HG02884 (cell line): Measurements from ENCODE around the gene ABCC4.
"Not testable (repeated sequence)": the region's sequence is repeated elsewhere in the genome, so short reads cannot be mapped to it uniquely, and the experiment has no call there.

Experiments used
- ATAC-seq: cut with Tn5 transposase; IDR thresholded peaks from one replicate; pipeline ENCODE4 v1.9.1; 2021; ENCODE audit warnings: mild to moderate bottlenecking, moderate library complexity; ENCODE audit not compliant: unreplicated experiment

The ABCC4 gene

DNA sequence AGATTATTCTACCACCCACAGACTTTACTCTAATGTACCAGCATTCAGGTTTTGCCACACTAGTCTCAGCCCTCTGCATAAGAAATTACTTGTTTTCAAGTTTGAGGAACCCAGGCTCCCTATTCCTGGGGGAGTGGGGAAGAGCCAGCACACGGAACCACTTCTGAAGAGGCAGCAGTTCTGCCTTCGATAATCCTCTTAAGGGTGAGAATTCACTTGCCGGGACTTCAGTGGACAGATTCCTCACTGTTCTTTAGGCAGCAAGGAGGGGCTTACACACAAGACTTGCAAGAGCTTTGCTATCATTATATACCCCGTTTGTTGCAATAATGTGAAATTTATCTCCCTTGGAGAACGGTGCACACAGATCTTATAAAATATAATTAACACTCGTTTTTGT lies 133.1 kb downstream of the ABCC4 start:
- ATAC-seq: no peak

DNA sequence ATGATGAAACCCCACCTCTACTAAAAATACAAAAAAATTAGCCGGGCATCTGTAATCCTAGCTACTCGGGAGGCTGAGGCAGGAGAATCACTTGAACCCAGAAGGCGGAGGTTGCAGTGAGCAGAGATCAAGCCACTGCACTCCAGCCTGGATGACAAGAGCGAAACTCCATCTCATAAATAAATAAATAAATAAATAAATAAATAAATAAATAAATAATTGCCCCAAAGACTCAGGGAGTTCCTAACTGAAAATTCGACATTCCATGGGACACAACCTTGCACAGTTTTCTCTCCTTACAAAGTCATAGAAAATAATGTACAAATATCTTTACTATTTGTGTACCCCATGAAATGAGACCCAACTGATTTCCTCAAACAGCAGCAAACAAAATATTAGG lies 134.2 kb downstream of the ABCC4 start:
- ATAC-seq: not testable (repeated sequence)

DNA sequence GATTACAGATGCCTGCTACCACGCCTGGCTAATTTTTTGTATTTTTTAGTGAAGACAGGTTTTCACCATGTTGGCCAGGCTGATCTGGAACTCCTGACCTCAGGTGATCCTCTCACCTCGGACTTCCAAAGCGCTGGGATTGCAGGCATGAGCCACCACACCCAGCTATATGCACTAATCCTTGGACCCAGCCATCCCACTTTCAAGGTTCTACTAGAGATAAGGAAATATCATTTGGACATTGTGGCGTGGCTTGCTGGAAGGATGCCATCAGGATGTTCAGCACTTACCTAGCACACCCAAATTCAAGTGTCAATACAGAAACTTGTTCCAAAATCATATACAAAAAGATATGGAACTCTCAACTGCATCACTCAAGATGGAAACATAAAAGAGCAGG lies 136.4 kb downstream of the ABCC4 start:
- no peak for ATAC-seq

DNA sequence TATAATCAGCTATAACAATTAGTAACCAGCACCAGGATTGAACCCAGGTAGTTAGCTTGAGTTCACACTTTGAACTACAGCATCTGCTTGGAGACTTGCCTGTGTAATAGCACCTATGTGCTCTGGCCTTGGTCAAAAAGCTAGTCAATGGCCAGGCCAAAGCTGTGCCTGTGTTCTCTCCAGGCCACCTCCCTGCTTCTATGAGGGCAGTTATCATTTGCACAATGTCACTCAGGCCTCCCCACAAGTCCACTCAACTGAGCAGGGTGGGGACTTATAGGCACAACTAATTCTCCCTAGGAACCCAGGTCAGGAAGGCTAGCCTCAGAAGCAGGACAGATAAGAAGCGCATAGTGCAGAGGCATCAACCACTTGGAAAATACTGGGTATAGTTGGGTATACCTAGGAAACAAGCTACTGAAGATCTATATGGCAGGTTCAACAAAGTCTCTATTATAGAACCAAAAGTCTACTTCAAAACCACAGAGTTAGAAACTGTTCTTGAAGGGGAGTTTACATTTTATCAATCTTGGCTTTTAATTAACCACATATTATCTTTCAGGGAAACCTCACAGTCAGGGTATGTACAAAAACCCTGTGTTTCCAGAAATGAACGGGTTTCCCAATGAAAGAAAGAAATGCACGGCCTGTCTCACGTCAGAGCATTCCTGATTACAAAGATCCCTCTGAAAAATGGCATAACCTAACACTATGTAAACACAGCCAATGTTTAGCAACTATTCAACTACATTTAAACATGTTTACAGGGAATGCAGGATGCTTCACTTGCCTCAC lies 140.9 kb downstream of the ABCC4 start:
- no peak for ATAC-seq

DNA sequence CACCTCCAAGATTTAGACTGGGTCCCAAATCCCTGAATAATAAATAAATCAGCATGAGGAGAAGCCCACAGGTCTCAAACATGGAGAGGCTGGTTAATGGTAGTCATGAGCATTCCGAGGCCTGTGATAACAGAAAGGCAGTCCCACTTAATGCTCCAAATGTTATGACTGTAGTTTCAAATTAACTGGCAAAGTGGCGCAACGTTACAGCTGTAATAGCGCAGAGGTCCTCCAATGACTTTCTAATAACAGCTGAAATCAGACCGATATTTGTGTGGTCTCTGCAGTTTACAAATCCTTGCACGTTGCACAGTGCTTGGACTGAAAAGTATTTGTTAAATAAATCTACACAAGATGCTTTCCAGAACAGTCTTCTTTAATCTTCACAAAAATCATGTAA lies 141.8 kb downstream of the ABCC4 start:
- ATAC-seq: no peak

DNA sequence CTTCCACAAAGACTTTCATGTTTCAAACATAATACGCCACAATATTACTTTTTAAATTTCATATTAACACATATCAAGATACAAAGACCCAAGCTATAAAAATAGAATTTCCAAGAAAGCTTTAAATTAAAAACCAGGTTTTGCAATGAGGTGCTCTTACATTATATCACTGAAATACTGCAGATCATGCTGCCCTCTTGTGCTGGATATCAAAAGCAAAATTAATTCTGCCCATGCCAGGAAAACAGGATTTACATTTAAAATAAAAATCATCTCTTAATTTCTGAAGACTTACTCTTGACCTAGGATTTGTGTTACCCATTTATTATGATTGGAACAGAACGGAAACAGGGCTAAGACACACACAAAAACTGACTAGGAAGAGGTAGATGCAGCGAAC lies 145.0 kb downstream of the ABCC4 start:
- ATAC-seq: no peak

DNA sequence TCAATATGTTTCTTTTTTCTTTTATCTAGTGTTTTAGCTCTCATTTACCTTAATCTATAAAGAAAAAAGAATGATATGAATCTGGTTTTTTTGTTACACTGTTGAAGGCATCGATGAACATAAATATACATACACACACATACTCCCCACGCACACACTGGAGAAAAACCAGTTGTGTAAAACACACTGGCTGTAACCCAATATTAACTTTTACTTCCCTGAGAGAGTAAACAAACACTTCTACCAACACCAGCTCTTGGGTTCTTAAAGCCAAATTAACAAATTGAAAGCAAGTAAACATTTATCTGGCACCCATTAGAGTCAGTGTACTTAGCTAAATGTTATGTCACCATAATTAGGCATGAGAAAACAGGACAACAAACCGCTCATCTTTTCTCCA lies 145.7 kb downstream of the ABCC4 start:
- ATAC-seq: no peak

DNA sequence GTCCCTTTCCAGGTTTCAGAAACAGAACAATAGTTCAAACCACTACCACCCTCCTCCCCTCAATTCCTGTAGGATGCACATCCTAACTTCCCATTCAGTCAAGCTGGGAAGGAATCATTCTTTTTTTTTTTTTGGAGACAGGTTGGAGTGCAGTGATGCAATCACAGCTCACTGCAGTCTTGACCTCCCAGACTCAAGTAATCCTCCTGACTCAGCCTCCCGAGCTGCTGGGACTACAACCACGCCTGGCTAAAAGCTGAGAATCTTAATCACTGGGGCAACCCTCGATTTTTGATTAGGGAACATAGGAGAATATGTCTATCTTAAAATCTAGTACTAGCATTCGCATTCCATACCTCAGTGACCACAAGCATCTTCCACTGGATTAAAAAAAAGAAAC lies 146.2 kb downstream of the ABCC4 start:
- ATAC-seq: no peak

DNA sequence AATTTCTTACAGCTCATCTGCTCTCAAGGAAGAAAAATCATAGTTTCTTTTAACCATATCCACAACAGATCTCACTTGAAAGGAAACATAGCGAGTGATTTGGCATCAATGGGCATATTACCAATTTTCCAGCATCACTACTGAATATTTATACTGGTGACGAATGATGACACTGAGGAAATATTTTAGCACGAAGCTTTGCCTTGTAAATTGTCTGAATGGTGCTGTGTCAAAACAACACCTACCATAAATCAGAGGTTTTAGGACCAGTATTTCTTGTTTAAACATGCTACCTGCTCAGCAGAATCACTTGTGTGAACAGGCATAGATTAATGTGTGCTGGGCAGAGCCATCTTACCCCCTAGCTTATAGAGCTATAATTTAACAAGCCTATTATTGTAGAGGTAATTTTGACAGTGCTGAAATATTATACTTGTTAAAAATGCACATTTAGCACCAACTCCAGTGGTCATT lies 146.8 kb downstream of the ABCC4 start:
- ATAC-seq: no peak

DNA sequence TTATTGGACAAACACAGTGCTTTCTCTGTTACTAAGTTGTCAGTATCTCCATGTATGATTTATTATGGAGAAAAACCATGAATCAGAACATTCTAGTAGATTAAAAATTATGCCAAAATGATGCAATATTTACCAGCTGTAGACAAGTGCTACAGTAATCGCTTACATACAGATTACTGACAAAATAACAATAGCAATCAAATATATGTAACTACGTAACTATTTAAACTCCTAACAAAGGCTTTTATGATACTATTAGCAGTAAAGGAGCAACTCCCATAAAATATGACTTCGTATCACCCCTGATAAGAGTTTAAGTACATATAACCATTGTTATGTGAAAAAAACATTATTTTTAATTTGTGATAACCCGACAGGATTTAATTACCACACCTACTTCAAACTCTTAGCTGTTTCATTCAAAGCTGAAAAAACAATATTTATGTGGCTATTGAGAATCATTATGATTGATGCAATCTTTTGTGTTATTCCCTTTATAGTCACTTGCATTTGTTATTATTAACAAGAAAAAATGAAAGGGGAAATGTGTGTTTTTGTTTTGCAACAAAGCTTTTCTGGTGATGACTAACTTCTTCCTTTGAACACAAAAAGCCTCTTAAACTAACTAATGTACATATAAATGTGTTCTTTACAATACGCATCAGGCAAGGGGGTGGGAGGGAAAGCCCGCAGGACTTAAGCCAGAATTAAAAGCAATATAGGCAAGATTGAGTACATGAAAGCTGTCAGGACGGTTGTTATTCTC lies 147.4 kb downstream of the ABCC4 start:
- ATAC-seq: no peak

DNA sequence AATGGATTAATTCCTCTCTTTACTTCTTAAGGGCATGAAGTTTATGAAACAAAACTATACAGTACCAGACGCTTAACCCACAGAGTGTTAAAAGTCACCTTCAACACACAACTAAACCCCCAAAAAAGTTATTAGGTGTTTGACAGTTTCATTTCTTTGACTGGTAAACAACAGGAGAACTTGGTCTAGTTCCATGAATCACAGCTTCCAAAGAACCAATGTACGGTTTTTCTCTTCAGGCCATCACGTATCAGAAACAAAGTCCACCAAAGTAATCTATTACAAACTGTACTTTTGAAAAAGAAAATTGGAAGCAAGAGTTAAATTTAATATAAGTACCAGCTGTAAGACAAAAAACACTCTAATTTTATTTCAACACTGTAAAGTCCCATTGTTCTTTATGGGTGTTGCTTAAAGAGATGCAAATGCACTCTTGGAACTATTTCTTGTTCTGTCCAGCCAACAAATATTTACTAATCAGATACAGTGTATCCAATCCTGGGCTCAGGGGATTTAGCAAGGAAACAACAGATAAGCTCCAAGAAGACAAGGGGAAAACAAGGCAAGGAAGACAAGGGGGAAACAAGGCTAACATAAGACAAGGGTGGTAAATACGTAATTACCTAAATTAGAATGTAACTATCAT lies 149.2 kb downstream of the ABCC4 start:
- ATAC-seq: no peak

DNA sequence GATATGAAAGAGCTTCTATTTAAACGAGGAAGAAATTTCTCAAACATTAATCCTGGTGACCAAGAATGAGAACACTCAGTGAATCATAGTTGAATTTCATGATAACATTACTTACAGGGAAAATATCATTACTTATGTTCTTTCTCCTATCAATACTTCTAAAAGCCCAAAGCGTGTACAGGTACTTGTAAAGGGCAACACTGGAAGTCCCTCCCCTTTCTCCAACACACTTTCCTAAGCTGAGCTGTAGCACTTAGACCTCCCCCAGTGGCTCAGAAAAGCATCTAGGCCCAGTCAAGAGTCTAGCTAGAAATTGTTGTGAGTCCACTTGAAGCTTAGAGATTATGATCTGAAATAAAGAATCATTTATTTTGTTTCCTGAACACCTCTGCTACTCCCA lies 150.7 kb downstream of the ABCC4 start:
- ATAC-seq: no peak

DNA sequence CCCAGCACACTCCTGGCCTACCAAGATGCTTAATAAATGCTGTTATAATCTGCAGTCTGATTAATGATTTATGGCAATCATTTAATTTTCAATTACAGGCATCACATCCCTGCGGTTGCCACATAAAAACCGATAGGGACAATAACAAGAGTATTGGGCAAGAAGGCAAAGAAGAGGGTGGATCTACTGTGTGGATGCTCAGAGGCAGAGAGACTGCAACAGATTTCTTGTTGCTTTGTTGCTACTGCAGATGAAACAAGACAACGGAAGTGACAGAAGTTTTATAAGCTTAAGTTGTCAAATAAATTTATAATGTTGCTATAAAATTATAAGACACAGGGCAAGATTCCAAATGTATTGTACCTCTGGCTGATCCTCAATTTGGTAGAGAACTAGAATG lies 154.8 kb downstream of the ABCC4 start:
- ATAC-seq: no peak

DNA sequence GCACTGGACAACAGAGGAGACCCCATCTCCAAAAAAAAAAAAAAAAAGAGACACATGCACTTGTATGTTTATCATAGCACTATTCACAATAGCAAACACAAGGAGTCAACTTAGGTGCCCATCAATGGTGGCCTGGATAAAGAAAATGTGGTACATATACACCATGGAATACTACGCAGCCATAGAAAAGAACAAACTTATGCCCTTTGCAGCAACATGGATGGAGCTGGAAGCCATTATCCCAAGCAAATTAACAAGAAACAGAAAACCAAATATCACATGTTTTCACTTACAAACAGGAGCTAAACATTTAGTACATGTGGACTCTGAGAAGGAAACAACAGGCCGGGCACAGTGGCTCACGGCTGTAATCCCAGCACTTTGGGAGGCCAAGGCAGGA lies 155.7 kb downstream of the ABCC4 start:
- no peak for ATAC-seq

DNA sequence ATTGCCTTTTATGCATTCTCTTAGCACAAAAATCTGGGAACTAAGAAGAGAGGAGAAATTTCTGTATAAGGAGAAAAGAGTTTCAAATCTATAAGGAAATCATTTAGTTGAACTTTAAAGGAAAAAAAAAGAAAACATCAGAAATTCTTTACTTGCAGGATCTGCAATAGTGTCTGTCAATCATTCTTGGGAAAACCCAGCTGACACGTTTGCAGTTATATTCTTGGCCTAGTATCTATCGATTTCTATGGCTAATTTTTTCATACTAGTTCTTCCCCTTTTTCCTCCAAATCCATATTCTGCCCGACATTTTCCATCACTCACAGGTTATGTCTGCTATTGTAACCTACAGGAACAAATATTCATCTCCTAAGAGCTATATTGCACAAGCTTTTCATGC lies 160.7 kb downstream of the ABCC4 start:
- ATAC-seq: no peak

DNA sequence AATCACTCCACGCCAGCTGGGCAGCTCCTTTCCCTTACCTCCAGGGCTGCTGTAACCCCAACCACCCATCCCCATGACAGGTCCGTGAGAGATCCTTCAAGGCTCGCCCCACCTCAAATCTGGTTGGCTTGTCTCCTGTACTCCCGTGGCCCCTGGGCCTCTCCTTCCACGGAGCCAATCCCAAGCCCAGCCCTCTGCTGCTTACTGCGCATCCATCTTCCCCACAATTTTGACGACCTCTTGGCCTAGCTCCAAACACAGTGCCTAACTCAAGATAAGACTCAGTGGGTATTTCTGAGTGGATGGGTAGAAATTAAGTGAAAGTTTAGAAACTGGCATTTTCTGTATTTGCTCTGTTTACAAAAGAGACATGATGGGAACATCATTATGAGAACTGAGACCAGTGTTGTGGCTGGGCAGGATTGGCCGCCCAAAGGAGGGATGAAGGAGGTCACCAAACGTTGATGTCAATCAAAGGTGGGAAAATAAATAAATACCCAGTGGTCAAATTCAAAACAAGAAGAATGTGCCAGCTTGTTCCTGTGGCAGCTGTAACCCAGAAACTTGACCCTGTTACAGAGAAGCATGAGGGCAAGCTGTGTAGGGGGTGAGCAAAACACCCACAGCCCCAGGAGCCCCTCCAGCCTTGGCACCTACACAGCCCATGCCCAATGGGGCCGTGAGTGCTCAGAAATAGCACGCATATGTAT lies 162.2 kb downstream of the ABCC4 start:
- ATAC-seq: no peak

DNA sequence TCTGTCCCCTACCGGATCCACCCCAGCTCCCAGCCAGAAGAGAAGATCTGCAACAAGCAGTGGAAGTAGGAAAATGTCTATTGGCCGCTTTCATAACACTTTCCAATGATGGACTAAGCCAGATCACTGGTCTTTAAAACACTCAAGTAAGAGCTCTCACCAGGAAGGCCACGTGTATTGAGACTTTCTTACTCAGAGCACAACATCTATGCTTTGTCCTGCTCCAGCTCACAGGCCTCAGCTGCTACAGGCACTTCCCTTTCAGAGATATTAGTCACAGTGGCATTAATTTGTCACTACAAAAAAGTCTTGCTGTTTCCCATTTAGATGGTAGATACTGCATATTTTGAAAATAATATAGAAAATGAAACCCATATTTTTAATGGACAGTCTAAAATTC lies 164.2 kb downstream of the ABCC4 start:
- ATAC-seq: peak; percentile 95

DNA sequence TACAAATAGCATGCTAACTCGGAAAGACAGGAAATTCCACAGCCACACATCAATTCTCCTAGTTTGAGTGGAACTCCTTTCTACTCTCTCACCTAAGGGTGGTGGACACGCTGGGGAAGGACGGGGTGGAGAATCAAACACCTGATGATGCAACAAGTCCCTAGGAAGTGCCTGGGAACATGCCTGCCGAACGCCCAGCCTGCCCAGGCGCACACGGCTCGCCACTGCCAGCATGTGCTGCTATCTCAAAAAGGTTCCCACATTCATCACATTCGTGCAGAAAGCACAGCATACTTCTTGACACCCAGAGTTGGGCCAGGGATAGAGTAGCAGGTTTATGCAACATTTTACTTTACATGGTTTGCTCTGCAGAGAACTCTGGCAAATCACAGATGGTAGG lies 164.6 kb downstream of the ABCC4 start:
- no peak for ATAC-seq

DNA sequence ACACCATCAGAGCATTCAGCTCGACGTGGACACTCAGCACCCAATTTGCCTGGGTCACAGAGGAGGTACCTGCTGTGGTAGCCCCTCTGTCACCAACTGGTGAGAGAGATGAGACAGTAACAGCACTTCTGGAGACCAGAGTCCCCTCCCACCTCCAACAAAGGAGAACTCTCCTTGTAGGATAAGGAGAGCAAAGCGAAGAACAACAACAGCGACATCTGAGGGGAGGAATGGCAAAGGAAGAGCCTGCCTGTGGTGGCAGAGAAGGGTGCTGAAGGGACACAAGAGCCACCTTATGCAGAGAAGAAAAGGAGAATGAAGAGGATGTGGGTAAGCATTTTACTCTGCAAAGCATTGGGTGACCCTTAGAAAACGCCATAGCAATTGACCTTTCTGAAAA lies 167.8 kb downstream of the ABCC4 start:
- ATAC-seq: no peak

DNA sequence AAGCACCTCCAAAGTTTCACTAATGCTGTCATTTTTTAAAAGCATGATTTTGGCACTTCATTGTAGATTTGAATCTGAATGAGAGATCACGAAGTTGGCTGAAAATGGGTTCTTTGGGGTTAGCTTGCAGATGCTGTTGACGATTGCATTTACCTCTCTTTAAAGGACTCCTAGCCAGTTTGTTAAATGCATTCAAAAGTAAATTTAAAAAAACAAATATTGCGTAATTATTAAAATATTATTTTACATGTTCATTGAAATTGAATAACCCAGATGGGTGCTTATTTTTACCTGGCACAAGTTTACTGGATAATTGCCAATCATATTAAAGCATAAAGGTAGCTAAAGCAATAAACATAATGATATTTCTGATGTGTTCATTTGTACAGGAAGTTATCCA lies 172.2 kb downstream of the ABCC4 start:
- ATAC-seq: no peak

DNA sequence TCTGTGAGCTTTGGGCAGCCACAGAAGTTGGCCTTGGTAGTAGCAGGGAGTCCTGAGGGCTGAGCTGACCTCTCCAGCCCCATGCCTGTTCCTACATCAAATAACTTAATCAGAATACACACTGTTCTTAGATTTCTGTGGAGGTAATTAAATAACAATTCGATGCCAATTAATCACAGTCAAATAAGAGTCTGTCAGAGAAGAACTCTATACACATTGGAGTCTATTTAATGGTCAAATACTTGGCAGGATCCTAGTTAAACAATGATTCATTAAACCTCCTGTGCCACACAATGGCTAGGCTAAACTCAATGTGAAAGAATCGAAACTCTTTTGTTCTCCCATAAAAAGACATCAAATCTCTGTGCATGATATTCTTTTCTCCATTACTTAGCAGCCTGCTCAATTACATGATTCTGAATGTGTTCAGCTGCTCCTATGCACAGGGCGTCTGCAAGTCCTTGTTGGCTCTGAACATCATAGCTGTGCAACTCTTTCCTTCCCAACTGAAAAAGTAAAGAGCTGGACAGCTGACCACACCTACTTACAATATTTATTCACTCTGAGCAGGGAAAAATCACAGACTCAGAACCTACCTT lies 173.1 kb downstream of the ABCC4 start:
- no peak for ATAC-seq
